NOMO-1 treated with dmso at 0.1 percent for 144 hours (cell line): ENCODE measurements around the gene FOXO1.

ENCODE experiments used
- DNase-seq: peaks from one replicate; lab custom pipeline; 2025; ENCODE audit not compliant: unreplicated experiment; lab: John Stamatoyannopoulos, UW

FOXO1 gene

GRCh38 chr13:40517486-40518480 is 148.7 kb downstream of the FOXO1 start:
- DNase-seq = no peak

- no peak for DNase-seq
Observed at GRCh38 chr13:40515702-40516101, 150.7 kb downstream of the FOXO1 start.

- DNase-seq = no peak
Observed at GRCh38 chr13:40514802-40515201, 151.6 kb downstream of the FOXO1 start.

GRCh38 chr13:40509876-40510275 is 156.6 kb downstream of the FOXO1 start:
- no peak for DNase-seq

GRCh38 chr13:40508767-40509342 is 157.6 kb downstream of the FOXO1 start:
- DNase-seq = no peak

GRCh38 chr13:40508127-40508526 is 158.3 kb downstream of the FOXO1 start:
- no peak for DNase-seq

- no peak for DNase-seq
Observed at GRCh38 chr13:40506592-40507446, 159.6 kb downstream of the FOXO1 start.
